ENCODE results near the gene UBXN11. TPM values are rescaled to one million over a fixed set of nuclear protein-coding genes. Genes with fewer than 3 reads are reported as not detected.

Gene UBXN11
- total and polyA plus RNA-seq, 11 donors, result 3.7 to 17.2 (median 8.0) TPM

DNA sequence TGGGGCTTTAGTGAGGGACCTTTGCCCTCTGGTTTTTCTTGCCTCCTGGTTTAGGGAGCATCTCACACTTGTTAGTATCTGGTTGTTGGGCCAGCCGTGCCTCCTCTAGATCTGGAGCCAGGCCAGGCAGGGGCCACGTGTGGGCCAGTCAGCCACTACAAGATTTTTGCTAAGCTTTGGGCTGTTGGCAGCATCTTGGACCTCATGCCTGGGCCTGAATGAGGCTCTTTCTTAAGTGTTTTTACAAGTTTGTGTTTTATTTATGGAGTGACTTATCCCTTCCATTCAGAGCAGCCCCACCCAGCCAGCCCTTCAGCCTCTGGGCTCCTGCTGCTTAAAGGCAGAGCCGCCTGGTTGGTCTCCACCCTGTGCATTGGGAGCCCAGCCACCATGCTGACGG lies 28.1 kb downstream of the UBXN11 start:
- Histone ChIP-seq H3K4me3 (peak overlapping the region in 1 of 12 donors; percentile 92), H3K27me3 (no peaks in the 10 kb centered on the region), H3K9me3 (no peaks in the 10 kb centered on the region), H3K27ac (peak overlapping the region in 11 of 12 donors; percentile 82 to 98 (median 93)), H3K4me1 (peaks cover 8 to 87% (median 65%) of the 10 kb centered on the region in 12 donors), H3K36me3 (peaks cover 0 to 46% (median 31%) of the 10 kb centered on the region in 9 donors)
- TF ChIP-seq, protein P1, sequence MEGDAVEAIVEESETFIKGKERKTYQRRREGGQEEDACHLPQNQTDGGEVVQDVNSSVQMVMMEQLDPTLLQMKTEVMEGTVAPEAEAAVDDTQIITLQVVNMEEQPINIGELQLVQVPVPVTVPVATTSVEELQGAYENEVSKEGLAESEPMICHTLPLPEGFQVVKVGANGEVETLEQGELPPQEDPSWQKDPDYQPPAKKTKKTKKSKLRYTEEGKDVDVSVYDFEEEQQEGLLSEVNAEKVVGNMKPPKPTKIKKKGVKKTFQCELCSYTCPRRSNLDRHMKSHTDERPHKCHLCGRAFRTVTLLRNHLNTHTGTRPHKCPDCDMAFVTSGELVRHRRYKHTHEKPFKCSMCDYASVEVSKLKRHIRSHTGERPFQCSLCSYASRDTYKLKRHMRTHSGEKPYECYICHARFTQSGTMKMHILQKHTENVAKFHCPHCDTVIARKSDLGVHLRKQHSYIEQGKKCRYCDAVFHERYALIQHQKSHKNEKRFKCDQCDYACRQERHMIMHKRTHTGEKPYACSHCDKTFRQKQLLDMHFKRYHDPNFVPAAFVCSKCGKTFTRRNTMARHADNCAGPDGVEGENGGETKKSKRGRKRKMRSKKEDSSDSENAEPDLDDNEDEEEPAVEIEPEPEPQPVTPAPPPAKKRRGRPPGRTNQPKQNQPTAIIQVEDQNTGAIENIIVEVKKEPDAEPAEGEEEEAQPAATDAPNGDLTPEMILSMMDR (IDR thresholded peaks at IDR 0.05), result no peak
- peak in 1 of 4 donors; percentile 3 for ATAC-seq
- 52 to 62% (median 58%) methylated on average over 4 of the region's 4 CpGs for WGBS, 4 donors
- DNase-seq, result peak in 2 of 5 donors; percentile 69
- intact Hi-C loops (cut with DNase I), result loop anchor here in 3 of 10 donors (2.0 to 5.0 kb wide), 4 partner anchors 42 to 166 kb away; partner anchors contain the start of genes C1orf232 (in 2 of the 3), ZNF593 (in 2 of the 3) and PDIK1L (in 1 of the 3)

DNA sequence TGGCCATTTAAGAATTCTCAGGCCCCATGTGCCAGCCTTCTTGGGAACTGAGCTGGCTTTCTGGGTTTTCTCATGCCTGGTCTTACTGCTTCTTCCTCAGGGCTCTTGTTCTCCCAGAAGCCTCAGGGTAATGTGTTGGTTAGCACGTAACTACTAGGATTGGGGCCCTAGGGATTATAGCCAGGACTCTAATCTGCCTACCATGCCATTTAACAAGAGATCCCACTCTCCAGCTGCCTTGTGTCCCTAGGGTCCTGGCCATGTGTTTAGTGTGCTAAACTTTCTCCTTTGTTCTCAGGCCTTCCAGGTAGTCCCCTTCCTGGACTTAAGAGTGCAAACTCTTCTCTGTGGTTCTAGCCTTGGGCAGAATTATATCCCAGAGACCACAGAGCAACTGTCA lies 28.7 kb downstream of the UBXN11 start:
- intact Hi-C loops (cut with DNase I), result loop anchor here in 4 of 10 donors (2.0 to 5.0 kb wide), 4 partner anchors 43 to 165 kb away; partner anchors contain the start of genes C1orf232 (in 2 of the 4), ZNF593 (in 2 of the 4) and PDIK1L (in 1 of the 4)
- WGBS, 4 donors, result 70 to 83% (median 79%) methylated on average over 1 of the region's 1 CpG
- Histone ChIP-seq H3K27ac (peak overlapping the region in 10 of 12 donors; percentile 82 to 98 (median 92)), H3K9me3 (no peaks in the 10 kb centered on the region), H3K36me3 (peaks cover 0 to 48% (median 34%) of the 10 kb centered on the region in 9 donors), H3K4me3 (no peak overlapping the region), H3K4me1 (peaks cover 8 to 81% (median 65%) of the 10 kb centered on the region in 12 donors), H3K27me3 (no peaks in the 10 kb centered on the region)
- DNase-seq (peak in 1 of 5 donors; percentile 23), ATAC-seq (no peak)
- TF ChIP-seq, protein P1 (IDR thresholded peaks at IDR 0.05), result no peak
- no peak for TF ChIP-seq POLR2A (IDR thresholded peaks at IDR 0.05)

DNA sequence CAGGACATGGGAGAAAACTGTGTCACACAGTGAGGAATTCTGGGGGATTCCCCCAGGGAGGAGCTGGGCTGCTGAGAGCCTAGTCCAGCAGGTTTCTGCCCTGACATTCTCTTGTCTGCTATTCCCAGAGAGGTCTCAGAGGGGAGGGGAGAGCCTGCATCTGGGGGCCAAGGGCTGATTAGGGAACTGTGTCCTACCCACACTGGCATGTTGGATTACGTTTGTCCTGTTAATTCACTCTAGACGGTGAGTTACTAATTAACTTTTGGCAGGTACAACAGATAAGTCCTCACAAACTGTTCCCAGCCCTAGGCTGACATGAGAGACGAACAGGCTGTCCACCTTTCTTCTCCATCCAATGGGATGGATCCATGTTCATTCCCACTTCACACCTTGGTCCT lies 29.2 kb downstream of the UBXN11 start:
- DNase-seq (peak in 1 of 5 donors; percentile 14), ATAC-seq (no peak)
- H3K27me3 ChIP-seq, result no peaks in the 10 kb centered on the region
- TF ChIP-seq, protein P1 (IDR thresholded peaks at IDR 0.05), result no peak
- no peak for TF ChIP-seq POLR2A (IDR thresholded peaks at IDR 0.05)
- peak overlapping the region in 9 of 12 donors; percentile 82 to 98 (median 93) for H3K27ac ChIP-seq
- no peaks in the 10 kb centered on the region for H3K9me3 ChIP-seq
- peaks cover 0 to 53% (median 36%) of the 10 kb centered on the region in 9 donors for H3K36me3 ChIP-seq
- 49 to 70% (median 64%) methylated on average over 3 of the region's 3 CpGs for WGBS, 4 donors
- no peak overlapping the region for H3K4me3 ChIP-seq
- H3K4me1 ChIP-seq, result peaks cover 8 to 77% (median 65%) of the 10 kb centered on the region in 12 donors
- intact Hi-C loops (cut with DNase I), result loop anchor here in 3 of 10 donors (2.0 to 5.0 kb wide), 4 partner anchors 44 to 165 kb away; partner anchors contain the start of genes C1orf232 (in 2 of the 3), ZNF593 (in 2 of the 3) and PDIK1L (in 1 of the 3)

DNA sequence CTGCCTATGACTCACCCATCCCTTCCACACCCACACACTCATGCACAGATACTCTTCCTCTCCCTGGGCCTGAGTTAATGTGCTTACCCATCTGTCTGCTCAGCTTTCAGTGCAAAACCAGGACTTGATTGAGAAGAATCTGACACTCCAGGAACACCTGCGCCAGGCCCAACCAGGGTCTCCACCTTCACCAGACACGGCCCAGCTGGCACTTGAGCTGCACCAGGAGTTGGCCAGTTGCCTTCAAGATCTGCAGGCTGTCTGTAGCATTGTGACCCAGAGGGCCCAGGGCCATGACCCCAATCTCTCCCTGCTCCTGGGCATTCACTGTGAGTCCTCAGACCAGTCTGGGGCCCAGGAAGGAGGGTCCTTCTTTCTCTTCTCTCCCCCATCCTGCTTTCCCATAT lies 30.0 kb downstream of the UBXN11 start:
- Histone ChIP-seq H3K4me3 (peak overlapping the region in 1 of 12 donors; percentile 10), H3K36me3 (peaks cover 0 to 61% (median 39%) of the 10 kb centered on the region in 9 donors), H3K27ac (peak overlapping the region in 11 of 12 donors; percentile 75 to 98 (median 86)), H3K4me1 (peaks cover 8 to 70% (median 60%) of the 10 kb centered on the region in 12 donors), H3K27me3 (no peaks in the 10 kb centered on the region), H3K9me3 (no peaks in the 10 kb centered on the region)
- TF ChIP-seq, protein P1 (IDR thresholded peaks at IDR 0.05), result no peak
- no peak for TF ChIP-seq POLR2A (IDR thresholded peaks at IDR 0.05)
- 45 to 79% (median 62%) methylated on average over 2 of the region's 2 CpGs for WGBS, 4 donors
- ATAC-seq (no peak), DNase-seq (peak in 1 of 5 donors; percentile 30)
- intact Hi-C loops (cut with DNase I), result loop anchor here in 4 of 10 donors (1.0 to 5.0 kb wide), 5 partner anchors 44 to 164 kb away; partner anchors contain the start of genes C1orf232 (in 2 of the 4), ZNF593 (in 2 of the 4) and PDIK1L (in 1 of the 4)

Data from heart left ventricle (tissue), 16 donors.